GM12878 (cell line): ENCODE results near the gene GALNT18. TPM values are rescaled to one million over a fixed set of nuclear protein-coding genes. Genes with fewer than 3 reads are reported as not detected.

Source experiments
- ATAC-seq: fragments of 200-7000 bp; cut with Tn5 transposase; 3 replicates; pipeline ENCODE4 v1.9.1; 2020; ENCODE audit warnings: mild to moderate bottlenecking, moderate library complexity
- BruUV-seq: library from RNA; stranded (reverse); fragments of 400-500 nt; replicated peaks from 2 replicates; lab custom pipeline; 2021; lab: Mats Ljungman, UMichigan
- CTCF ChIA-PET: fragments of 300-600 bp; sonication (Branson Sonifier 250); formaldehyde crosslinking; extraction: SDS; loops from one replicate; lab custom pipeline; 2021; ENCODE audit warnings: inconsistent platforms; lab: Yijun Ruan, JAX
- POLR2A ChIA-PET: fragments of 350-600 bp; formaldehyde crosslinking; extraction: SDS; loops from one replicate; lab custom pipeline; 2021; ENCODE audit warnings: inconsistent platforms; lab: Charles Lee
- RAD21 ChIA-PET: fragments of 300-600 bp; sonication (Branson Sonifier 250); formaldehyde crosslinking; loops from one replicate; lab custom pipeline; 2023; ENCODE audit warnings: antibody characterized with exemption; ENCODE audit not compliant: unreplicated experiment; lab: Charles Lee
- SMC1A ChIA-PET: fragments of 300-600 bp; sonication (Branson Sonifier 250); formaldehyde crosslinking; loops from one replicate; lab custom pipeline; 2023; ENCODE audit not compliant: unreplicated experiment, uncharacterized antibody; lab: Charles Lee
- DNase-seq: peaks from one replicate; pipeline ENCODE4 v3.0.0-alpha.2; 2011; ENCODE audit warnings: low read depth, low spot score
- FAIRE-seq: peaks from 3 replicates; lab custom pipeline; 2011; peaks lifted over from hg19 to GRCh38; lab: Jason Lieb, UNC
- H2AFZ ChIP-seq: 2 replicates; pipeline ENCODE4 v1.6.0; 2011; ENCODE audit warnings: low read depth, low read length, control low read depth; ENCODE audit not compliant: control insufficient read depth
- H3K27ac ChIP-seq: 2 replicates; pipeline ENCODE4 v1.5.1; 2011; ENCODE audit warnings: control low read depth; ENCODE audit not compliant: control insufficient read depth, insufficient read depth
- H3K27me3 ChIP-seq, 2 experiments: replicated peaks in 1 of 2; 2 replicates each; pipeline versions ENCODE4 v1.6.0 to v1.6.1; 2011; ENCODE audit warnings: low read length in 1 of 2; ENCODE audit not compliant: control insufficient read depth in 2 of 2, insufficient read depth in 2 of 2
- H3K36me3 ChIP-seq, 2 experiments: 2 replicates each; pipeline ENCODE4 v1.5.1; 2011; ENCODE audit warnings: low read length in 1 of 2; ENCODE audit not compliant: control insufficient read depth in 2 of 2, insufficient read depth in 2 of 2
- H3K4me1 ChIP-seq: 2 replicates; pipeline ENCODE4 v1.6.1; 2011; ENCODE audit warnings: mild to moderate bottlenecking, low read length, moderate library complexity, mixed read lengths; ENCODE audit not compliant: control insufficient read depth, insufficient read depth
- H3K4me2 ChIP-seq: 2 replicates; pipeline ENCODE4 v1.6.0; 2011; ENCODE audit warnings: control low read depth; ENCODE audit not compliant: control insufficient read depth, insufficient read depth
- H3K4me3 ChIP-seq: fragments of 200-600 bp; sonication (generic); 2 replicates; pipeline ENCODE4 v1.5.1; 2016
- H3K79me2 ChIP-seq: 2 replicates; pipeline ENCODE4 v1.6.0; 2011; ENCODE audit warnings: low read length; ENCODE audit not compliant: control insufficient read depth, insufficient read depth
- H3K9ac ChIP-seq: 2 replicates; pipeline ENCODE4 v1.8.0; 2011; ENCODE audit warnings: low read length, control low read depth, mixed read lengths; ENCODE audit not compliant: control insufficient read depth, insufficient read depth
- H3K9me3 ChIP-seq: replicated peaks from 3 replicates; pipeline ENCODE4 v1.5.1; 2011; ENCODE audit warnings: mild to moderate bottlenecking, low read length; ENCODE audit not compliant: control insufficient read depth, insufficient read depth
- H4K20me1 ChIP-seq: 2 replicates; pipeline ENCODE4 v1.6.0; 2011; ENCODE audit not compliant: control insufficient read depth, insufficient read depth
- BHLHE40 ChIP-seq, 2 experiments: fragments of 450-650 bp in 1 of 2; IDR thresholded peaks; 2 replicates each; pipeline ENCODE4 v1.6.1; 2011 to 2017; ENCODE audit warnings: low read depth in 2 of 2, borderline replicate concordance in 1 of 2, improper control_type of control experiment in 1 of 2, low read length in 1 of 2, mild to moderate bottlenecking in 1 of 2
- CREB1 ChIP-seq: IDR thresholded peaks from 2 replicates; pipeline ENCODE4 v1.6.1; 2012; ENCODE audit warnings: low read depth, mild to moderate bottlenecking, inconsistent platforms
- E2F8 ChIP-seq: fragments of 450-650 bp; IDR thresholded peaks from 2 replicates; pipeline ENCODE4 v1.6.1; 2018; ENCODE audit warnings: mild to moderate bottlenecking, low read depth, moderate library complexity; ENCODE audit not compliant: partially characterized antibody
- FOS ChIP-seq: IDR thresholded peaks from 3 replicates; pipeline ENCODE4 v1.6.1; 2011; ENCODE audit warnings: borderline replicate concordance; ENCODE audit not compliant: insufficient read length; ENCODE audit errors: extremely low read depth
- GABPA ChIP-seq: IDR thresholded peaks from 2 replicates; pipeline ENCODE4 v1.6.1; 2014; ENCODE audit warnings: antibody characterized with exemption, low read depth, mild to moderate bottlenecking, inconsistent platforms
- TAF1 ChIP-seq: IDR thresholded peaks from 2 replicates; pipeline ENCODE4 v1.6.1; 2011; ENCODE audit warnings: mild to moderate bottlenecking, low read depth, low read length, borderline replicate concordance
- TARDBP ChIP-seq: IDR thresholded peaks from 2 replicates; pipeline ENCODE4 v1.6.1; 2016; ENCODE audit warnings: borderline replicate concordance
- WGBS: methylation state at CpG from one replicate; pipeline ENCODE4 v1.1.6; 2016; ENCODE audit warnings: low lambda C conversion rate; ENCODE audit not compliant: insufficient replicate concordance, insufficient coverage; ENCODE audit errors: missing lambda C conversion rate; 5-methylcytosine and 5-hydroxymethylcytosine counted together
- in situ Hi-C: fragments of 300-500 bp; cut with MboI; formaldehyde crosslinking; loops from 9 replicates; pipeline ENCODE4 v1.14.3; 2018; ENCODE audit warnings: mixed read lengths
- intact Hi-C: fragments of 100-400 bp; cut with micrococcal nuclease; formaldehyde crosslinking; loops from one replicate; pipeline ENCODE4 v1.14.2; 2022; ENCODE audit not compliant: unreplicated experiment
- polyA plus RNA-seq, 11 experiments: library from polyadenylated mRNA; depleted of rRNA in 4 of 11; unstranded in 6 of 11; stranded (reverse) in 5 of 11; fragments of >200 nt; fragmentation: Nextera tagmentation in 4 of 11; fragmentation: Illumina TruSeq in 1 of 11; extraction: Ambion mirVana in 4 of 11; extraction: Trizol in 1 of 11; gene quantifications; 1 replicate in 1 of 11; 2 replicates in 10 of 11; pipeline versions ENCODE4 v1.2.1 to v1.2.3, GENCODE V29; 2011 to 2016; ENCODE audit warnings: inconsistent platforms in 2 of 11, missing spikeins in 2 of 11, low read depth in 1 of 11
- total RNA-seq, 4 experiments: library from RNA; depleted of rRNA in 3 of 4; stranded (reverse); fragments of >200 nt in 3 of 4; fragmentation: Illumina TruSeq in 1 of 4; extraction: Trizol in 1 of 4; gene quantifications; 2 replicates each; pipeline versions ENCODE4 v1.2.1 to v1.2.3, GENCODE V29; 2013 to 2021
- TF ChIP-seq, protein P1 (sequence below): fragments of 450-650 bp; IDR thresholded peaks from 2 replicates; pipeline ENCODE4 v1.6.1; 2017; ENCODE audit warnings: antibody characterized with exemption, mild to moderate bottlenecking, moderate library complexity
- TF ChIP-seq, protein P2 (sequence below): IDR thresholded peaks from 2 replicates; pipeline ENCODE4 v1.6.1; 2011; ENCODE audit warnings: borderline replicate concordance, low read depth, mild to moderate bottlenecking, moderate library complexity, low read length; ENCODE audit not compliant: insufficient read depth, poor library complexity, severe bottlenecking

The GALNT18 gene
- total and polyA plus RNA-seq, 10 of the 15 experiments (the other 5 are each of a cell fraction or from before 2014, with no cell fraction given): 1.2 to 14.2 (median 6.3) TPM

DNA sequence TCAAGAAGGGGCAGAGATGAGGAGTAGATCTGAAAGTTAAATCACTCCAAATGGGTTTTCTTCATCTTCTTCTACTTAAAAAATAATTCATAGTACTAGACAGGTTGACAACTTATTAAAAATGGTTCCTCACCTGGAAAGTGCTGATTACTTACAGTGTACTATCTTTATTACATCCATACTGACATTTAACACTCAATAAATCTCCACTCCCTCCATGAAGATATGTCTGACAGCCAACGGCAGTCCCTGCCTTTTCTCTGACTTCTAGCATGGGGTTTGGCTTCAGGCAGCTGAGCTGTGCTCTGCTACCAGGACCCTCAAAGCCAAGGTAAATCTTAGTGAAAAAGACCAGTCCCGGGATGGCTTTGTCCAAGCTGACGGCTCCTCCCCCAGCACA, 135.4 kb downstream of the GALNT18 start:
- intact Hi-C loops: no loop called here

More for the DNA sequence above, 135.4 kb downstream of the GALNT18 start:
- no peaks in the 10 kb centered on the region for H4K20me1 ChIP-seq
- no peak overlapping the region for H3K9ac ChIP-seq
- no peak for FAIRE-seq
- H3K4me1 ChIP-seq: no peaks in the 10 kb centered on the region
- no peaks in the 10 kb centered on the region for H3K79me2 ChIP-seq
- WGBS: 47% methylated on average over 3 of the region's 3 CpGs
- no peak overlapping the region for H3K4me2 ChIP-seq
- CTCF ChIA-PET: no interaction called here
- DNase-seq: no peak
- TF ChIP-seq CREB1: no peak
- TF ChIP-seq FOS: no peak
- no peak for TF ChIP-seq E2F8
- TF ChIP-seq, protein P1, sequence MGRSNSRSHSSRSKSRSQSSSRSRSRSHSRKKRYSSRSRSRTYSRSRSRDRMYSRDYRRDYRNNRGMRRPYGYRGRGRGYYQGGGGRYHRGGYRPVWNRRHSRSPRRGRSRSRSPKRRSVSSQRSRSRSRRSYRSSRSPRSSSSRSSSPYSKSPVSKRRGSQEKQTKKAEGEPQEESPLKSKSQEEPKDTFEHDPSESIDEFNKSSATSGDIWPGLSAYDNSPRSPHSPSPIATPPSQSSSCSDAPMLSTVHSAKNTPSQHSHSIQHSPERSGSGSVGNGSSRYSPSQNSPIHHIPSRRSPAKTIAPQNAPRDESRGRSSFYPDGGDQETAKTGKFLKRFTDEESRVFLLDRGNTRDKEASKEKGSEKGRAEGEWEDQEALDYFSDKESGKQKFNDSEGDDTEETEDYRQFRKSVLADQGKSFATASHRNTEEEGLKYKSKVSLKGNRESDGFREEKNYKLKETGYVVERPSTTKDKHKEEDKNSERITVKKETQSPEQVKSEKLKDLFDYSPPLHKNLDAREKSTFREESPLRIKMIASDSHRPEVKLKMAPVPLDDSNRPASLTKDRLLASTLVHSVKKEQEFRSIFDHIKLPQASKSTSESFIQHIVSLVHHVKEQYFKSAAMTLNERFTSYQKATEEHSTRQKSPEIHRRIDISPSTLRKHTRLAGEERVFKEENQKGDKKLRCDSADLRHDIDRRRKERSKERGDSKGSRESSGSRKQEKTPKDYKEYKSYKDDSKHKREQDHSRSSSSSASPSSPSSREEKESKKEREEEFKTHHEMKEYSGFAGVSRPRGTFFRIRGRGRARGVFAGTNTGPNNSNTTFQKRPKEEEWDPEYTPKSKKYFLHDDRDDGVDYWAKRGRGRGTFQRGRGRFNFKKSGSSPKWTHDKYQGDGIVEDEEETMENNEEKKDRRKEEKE: no peak
- no peak for TF ChIP-seq TAF1
- TF ChIP-seq, protein P2, sequence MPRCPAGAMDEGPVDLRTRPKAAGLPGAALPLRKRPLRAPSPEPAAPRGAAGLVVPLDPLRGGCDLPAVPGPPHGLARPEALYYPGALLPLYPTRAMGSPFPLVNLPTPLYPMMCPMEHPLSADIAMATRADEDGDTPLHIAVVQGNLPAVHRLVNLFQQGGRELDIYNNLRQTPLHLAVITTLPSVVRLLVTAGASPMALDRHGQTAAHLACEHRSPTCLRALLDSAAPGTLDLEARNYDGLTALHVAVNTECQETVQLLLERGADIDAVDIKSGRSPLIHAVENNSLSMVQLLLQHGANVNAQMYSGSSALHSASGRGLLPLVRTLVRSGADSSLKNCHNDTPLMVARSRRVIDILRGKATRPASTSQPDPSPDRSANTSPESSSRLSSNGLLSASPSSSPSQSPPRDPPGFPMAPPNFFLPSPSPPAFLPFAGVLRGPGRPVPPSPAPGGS: no peak
- TF ChIP-seq GABPA: no peak
- no peak for TF ChIP-seq BHLHE40 (IDR thresholded peaks at IDR 0.05; ENCODE audit: borderline replicate concordance in 1 of 2, low read depth in 2 of 2, low read length in 1 of 2)
- no peak for TF ChIP-seq TARDBP
- no peak for ATAC-seq
- no peak overlapping the region for H2AFZ ChIP-seq
- RAD21 ChIA-PET: no interaction called here
- no peaks in the 10 kb centered on the region for H3K36me3 ChIP-seq
- no peaks in the 10 kb centered on the region for H3K9me3 ChIP-seq
- in situ Hi-C loops: no loop called here
- no TSS peak for BruUV-seq
- SMC1A ChIA-PET: no interaction called here
- POLR2A ChIA-PET: no interaction called here
- H3K27ac ChIP-seq: no peak overlapping the region
- H3K4me3 ChIP-seq: no peak overlapping the region
- no peaks in the 10 kb centered on the region for H3K27me3 ChIP-seq
